ENCODE data around the gene SND1.

- TF ChIP-seq CTCF (tag by site-specific recombination; IDR thresholded peaks at IDR 0.05) (no peak), ZNF426 (tag by site-specific recombination; IDR thresholded peaks at IDR 0.05) (no peak)
Measured at GRCh38 chr7:127741764-127742375, 89.9 kb downstream of the SND1 start.
